ENCODE data around the gene FOXN4.
"Not testable (repeated sequence)": the region's sequence is repeated elsewhere in the genome, so short reads cannot be mapped to it uniquely, and the experiment has no call there.

Gene FOXN4

GRCh38 chr12:109331301-109331952 lies 22.3 kb upstream of the FOXN4 start:
- peak overlapping the region; percentile 51 for H3K27ac ChIP-seq (ENCODE audit: low read depth, low read length)
- H3K4me3 ChIP-seq (ENCODE audit: low read depth in 1 of 2, low read length in 2 of 2), result peak overlapping the region in 1 of 2 donors; percentile 6
- no peak overlapping the region for H3K9ac ChIP-seq (ENCODE audit: low read length)
- H3K36me3 ChIP-seq (ENCODE audit: insufficient read depth, low read length), result no peaks in the 10 kb centered on the region
- H3K27me3 ChIP-seq (ENCODE audit: control insufficient read depth in 1 of 2, insufficient read depth in 2 of 2, low read length in 2 of 2), result no peaks in the 10 kb centered on the region
- no peaks in the 10 kb centered on the region for H3K9me3 ChIP-seq (ENCODE audit: low read length)
- peaks cover 21% of the 10 kb centered on the region for H3K4me1 ChIP-seq (ENCODE audit: insufficient read depth, low read length)

GRCh38 chr12:109330282-109331230 lies 21.5 kb upstream of the FOXN4 start:
- Histone ChIP-seq H3K27ac (ENCODE audit: low read depth, low read length) (peak overlapping the region; percentile 51), H3K4me1 (ENCODE audit: insufficient read depth, low read length) (peaks cover 21% of the 10 kb centered on the region)

GRCh38 chr12:109329686-109330085 lies 20.6 kb upstream of the FOXN4 start:
- Histone ChIP-seq H3K36me3 (ENCODE audit: insufficient read depth, low read length) (no peaks in the 10 kb centered on the region), H3K27ac (ENCODE audit: low read depth, low read length) (no peak overlapping the region), H3K9ac (ENCODE audit: low read length) (no peak overlapping the region), H3K9me3 (ENCODE audit: low read length) (no peaks in the 10 kb centered on the region), H3K4me3 (ENCODE audit: low read depth in 1 of 2, low read length in 2 of 2) (no peak overlapping the region), H3K27me3 (ENCODE audit: control insufficient read depth in 1 of 2, insufficient read depth in 2 of 2, low read length in 2 of 2) (no peaks in the 10 kb centered on the region), H3K4me1 (ENCODE audit: insufficient read depth, low read length) (peaks cover 21% of the 10 kb centered on the region)

More at GRCh38 chr12:109330282-109331230, 21.5 kb upstream of the FOXN4 start:
- Histone ChIP-seq H3K9ac (ENCODE audit: low read length) (no peak overlapping the region), H3K36me3 (ENCODE audit: insufficient read depth, low read length) (no peaks in the 10 kb centered on the region), H3K9me3 (ENCODE audit: low read length) (no peaks in the 10 kb centered on the region), H3K4me3 (ENCODE audit: low read depth in 1 of 2, low read length in 2 of 2) (no peak overlapping the region), H3K27me3 (ENCODE audit: control insufficient read depth in 1 of 2, insufficient read depth in 2 of 2, low read length in 2 of 2) (no peaks in the 10 kb centered on the region)

DNA sequence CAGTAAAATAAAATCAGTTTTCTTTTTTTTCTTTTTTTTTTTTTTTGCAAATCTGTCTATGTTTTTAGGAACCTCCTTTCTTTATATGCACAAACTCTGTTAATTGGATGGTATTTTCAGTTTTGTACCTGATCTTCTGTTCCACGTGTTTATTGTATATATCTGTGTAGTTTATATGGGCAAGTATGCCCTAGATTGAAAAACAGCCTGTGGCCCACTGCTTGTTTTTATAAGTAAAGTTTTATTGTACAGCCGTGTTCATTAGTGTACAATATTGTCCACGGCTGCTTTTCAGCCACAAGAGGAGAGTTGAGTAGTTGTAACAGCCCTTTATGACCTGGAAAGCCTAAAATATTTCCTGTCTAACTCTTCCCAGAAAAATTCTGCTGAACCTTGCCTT lies 19.9 kb upstream of the FOXN4 start:
- Histone ChIP-seq H3K27me3 (ENCODE audit: control insufficient read depth in 1 of 2, insufficient read depth in 2 of 2, low read length in 2 of 2) (no peaks in the 10 kb centered on the region), H3K36me3 (ENCODE audit: insufficient read depth, low read length) (no peaks in the 10 kb centered on the region), H3K9me3 (ENCODE audit: low read length) (no peaks in the 10 kb centered on the region), H3K27ac (ENCODE audit: low read depth, low read length) (no peak overlapping the region), H3K4me3 (ENCODE audit: low read depth in 1 of 2, low read length in 2 of 2) (no peak overlapping the region), H3K9ac (ENCODE audit: low read length) (no peak overlapping the region), H3K4me1 (ENCODE audit: insufficient read depth, low read length) (peaks cover 21% of the 10 kb centered on the region)

DNA sequence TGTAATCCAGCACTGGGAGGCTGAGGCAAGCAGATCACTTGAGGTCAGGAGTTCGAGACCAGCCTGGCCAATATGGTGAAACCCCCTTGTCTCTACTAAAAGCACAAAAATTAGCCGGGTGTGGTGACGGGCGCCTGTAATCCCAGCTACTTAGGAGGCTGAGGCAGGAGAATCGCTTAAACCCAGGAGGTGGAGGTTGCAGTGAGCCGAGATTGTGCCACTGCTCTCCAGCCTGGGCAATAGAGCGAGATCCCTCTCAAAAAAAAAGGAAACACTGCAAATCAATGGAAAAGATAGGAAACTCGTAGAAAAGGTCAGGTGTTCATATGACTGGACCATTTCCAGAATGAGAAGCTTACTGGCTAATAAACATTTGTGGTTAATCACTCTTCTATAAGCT lies 12.2 kb upstream of the FOXN4 start:
- not testable (repeated sequence) for H3K4me3 ChIP-seq (ENCODE audit: low read depth in 1 of 2, low read length in 2 of 2); H3K27me3 ChIP-seq (ENCODE audit: control insufficient read depth in 1 of 2, insufficient read depth in 2 of 2, low read length in 2 of 2); H3K27ac ChIP-seq (ENCODE audit: low read depth, low read length); H3K9me3 ChIP-seq (ENCODE audit: low read length); H3K4me1 ChIP-seq (ENCODE audit: insufficient read depth, low read length); H3K9ac ChIP-seq (ENCODE audit: low read length); H3K36me3 ChIP-seq (ENCODE audit: insufficient read depth, low read length)

- H3K4me3 ChIP-seq (ENCODE audit: low read depth in 1 of 2, low read length in 2 of 2), result peak overlapping the region in 1 of 2 donors; percentile 49
- H3K4me1 ChIP-seq (ENCODE audit: insufficient read depth, low read length), result peaks cover 9% of the 10 kb centered on the region
- no peaks in the 10 kb centered on the region for H3K9me3 ChIP-seq (ENCODE audit: low read length)
- H3K27ac ChIP-seq (ENCODE audit: low read depth, low read length), result no peak overlapping the region
- no peak overlapping the region for H3K9ac ChIP-seq (ENCODE audit: low read length)
- no peaks in the 10 kb centered on the region for H3K36me3 ChIP-seq (ENCODE audit: insufficient read depth, low read length)
- peaks cover 10 to 22% of the 10 kb centered on the region in 2 donors for H3K27me3 ChIP-seq (ENCODE audit: control insufficient read depth in 1 of 2, insufficient read depth in 2 of 2, low read length in 2 of 2)
These were observed 1.4 kb upstream of the FOXN4 start for GRCh38 chr12:109310247-109311125.

GRCh38 chr12:109309381-109310246 lies 530 bp upstream of the FOXN4 start:
- Histone ChIP-seq H3K27ac (ENCODE audit: low read depth, low read length) (no peak overlapping the region), H3K9ac (ENCODE audit: low read length) (no peak overlapping the region), H3K27me3 (ENCODE audit: control insufficient read depth in 1 of 2, insufficient read depth in 2 of 2, low read length in 2 of 2) (peaks cover 10 to 22% of the 10 kb centered on the region in 2 donors)

DNA sequence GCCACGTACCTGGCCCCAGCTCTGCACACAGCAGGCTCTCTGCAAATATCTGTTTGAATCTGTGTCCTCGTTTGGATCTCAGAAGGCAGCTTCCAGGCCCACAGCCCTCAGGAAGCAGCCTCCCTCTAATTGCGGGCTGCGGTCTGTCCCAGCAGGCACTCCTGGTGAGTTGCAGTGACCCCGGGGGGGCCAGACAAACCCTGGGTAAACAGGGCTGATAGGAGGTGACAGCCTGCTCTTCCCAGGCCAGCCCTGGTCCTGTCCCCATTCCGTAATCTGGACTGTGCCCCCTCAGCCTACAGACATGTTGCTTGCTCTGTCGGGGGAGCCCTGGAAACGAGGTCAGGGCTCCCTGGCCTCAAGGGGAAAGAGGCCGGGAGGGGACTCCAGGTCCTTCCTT lies 2.0 kb downstream of the FOXN4 start:
- Histone ChIP-seq H3K4me3 (ENCODE audit: low read depth in 1 of 2, low read length in 2 of 2) (no peak overlapping the region), H3K27ac (ENCODE audit: low read depth, low read length) (no peak overlapping the region), H3K9ac (ENCODE audit: low read length) (no peak overlapping the region), H3K4me1 (ENCODE audit: insufficient read depth, low read length) (peaks cover 9% of the 10 kb centered on the region), H3K9me3 (ENCODE audit: low read length) (no peaks in the 10 kb centered on the region), H3K36me3 (ENCODE audit: insufficient read depth, low read length) (no peaks in the 10 kb centered on the region), H3K27me3 (ENCODE audit: control insufficient read depth in 1 of 2, insufficient read depth in 2 of 2, low read length in 2 of 2) (peaks cover 10 to 22% of the 10 kb centered on the region in 2 donors)

More at GRCh38 chr12:109309381-109310246, 530 bp upstream of the FOXN4 start:
- Histone ChIP-seq H3K9me3 (ENCODE audit: low read length) (no peaks in the 10 kb centered on the region), H3K36me3 (ENCODE audit: insufficient read depth, low read length) (no peaks in the 10 kb centered on the region), H3K4me1 (ENCODE audit: insufficient read depth, low read length) (peaks cover 9% of the 10 kb centered on the region), H3K4me3 (ENCODE audit: low read depth in 1 of 2, low read length in 2 of 2) (peak overlapping the region; percentile 49 to 66)

GRCh38 chr12:109305547-109305946 lies 3.5 kb downstream of the FOXN4 start:
- peaks cover 10 to 22% of the 10 kb centered on the region in 2 donors for H3K27me3 ChIP-seq (ENCODE audit: control insufficient read depth in 1 of 2, insufficient read depth in 2 of 2, low read length in 2 of 2)
- no peak overlapping the region for H3K9ac ChIP-seq (ENCODE audit: low read length)

GRCh38 chr12:109304485-109304884 lies 4.6 kb downstream of the FOXN4 start:
- Histone ChIP-seq H3K9ac (ENCODE audit: low read length) (no peak overlapping the region), H3K36me3 (ENCODE audit: insufficient read depth, low read length) (no peaks in the 10 kb centered on the region), H3K4me1 (ENCODE audit: insufficient read depth, low read length) (peaks cover 3% of the 10 kb centered on the region), H3K27me3 (ENCODE audit: control insufficient read depth in 1 of 2, insufficient read depth in 2 of 2, low read length in 2 of 2) (peaks cover 10 to 22% of the 10 kb centered on the region in 2 donors), H3K4me3 (ENCODE audit: low read depth in 1 of 2, low read length in 2 of 2) (no peak overlapping the region), H3K27ac (ENCODE audit: low read depth, low read length) (no peak overlapping the region), H3K9me3 (ENCODE audit: low read length) (no peaks in the 10 kb centered on the region)

More at GRCh38 chr12:109305547-109305946, 3.5 kb downstream of the FOXN4 start:
- Histone ChIP-seq H3K36me3 (ENCODE audit: insufficient read depth, low read length) (no peaks in the 10 kb centered on the region), H3K27ac (ENCODE audit: low read depth, low read length) (no peak overlapping the region), H3K4me1 (ENCODE audit: insufficient read depth, low read length) (peaks cover 6% of the 10 kb centered on the region), H3K4me3 (ENCODE audit: low read depth in 1 of 2, low read length in 2 of 2) (no peak overlapping the region), H3K9me3 (ENCODE audit: low read length) (no peaks in the 10 kb centered on the region)

All from muscle layer of colon (tissue), 2 donors.